ENCODE measurements around the gene SIM1. TPM values are rescaled to one million over a fixed set of nuclear protein-coding genes. Genes with fewer than 3 reads are reported as not detected.

Gene SIM1
- total RNA-seq, 2 donors from 2014 or later: not detected

DNA sequence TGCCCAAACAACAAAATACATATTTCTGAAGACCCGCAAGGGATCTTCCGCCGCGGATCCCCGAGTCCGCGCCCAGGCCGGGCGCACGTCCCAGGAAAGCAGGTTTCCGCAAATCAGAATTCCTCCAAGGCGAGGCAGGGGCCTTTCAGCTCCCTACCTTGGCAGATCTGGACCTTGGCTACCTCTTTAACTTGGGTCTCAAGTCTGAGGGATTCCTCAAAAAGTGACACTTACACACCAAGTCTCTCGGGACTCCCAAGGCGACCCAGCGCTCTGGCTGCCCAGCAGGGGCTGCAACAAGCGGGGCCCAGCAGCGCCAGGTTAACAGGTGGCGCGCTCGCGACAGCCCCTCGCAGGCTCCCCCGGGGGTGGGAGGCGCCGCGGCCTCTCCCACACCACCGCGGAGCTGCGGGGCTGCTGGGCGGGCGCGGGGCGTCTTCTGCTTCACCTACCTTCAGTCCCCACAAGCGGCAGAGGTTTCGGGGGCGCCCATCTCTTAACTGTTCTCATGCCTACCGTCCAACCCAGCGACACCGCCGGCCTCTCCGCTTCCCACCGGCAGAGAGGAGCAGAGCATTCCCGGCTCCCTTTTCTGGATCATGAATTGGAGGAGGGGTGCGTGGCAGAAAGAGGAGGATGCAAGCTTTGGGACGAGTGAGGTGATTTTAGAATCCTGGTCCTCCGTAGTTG is 414 bp downstream of the SIM1 start:
- DNase-seq (ENCODE audit: low spot score): no peak
- H3K4me3 ChIP-seq: peak overlapping the region in 1 of 2 donors; percentile 35
- no peaks in the 10 kb centered on the region for H3K9me3 ChIP-seq
- H3K36me3 ChIP-seq: no peaks in the 10 kb centered on the region
- TF ChIP-seq CTCF (IDR thresholded peaks at IDR 0.05): no peak
- H3K27me3 ChIP-seq: peaks cover 75 to 95% of the 10 kb centered on the region in 2 donors
- no peak overlapping the region for H3K27ac ChIP-seq
- H3K4me1 ChIP-seq: peaks cover 0 to 26% of the 10 kb centered on the region in 2 donors

- Histone ChIP-seq H3K4me3 (no peak overlapping the region), H3K27ac (no peak overlapping the region)
- DNase-seq (ENCODE audit: low spot score): no peak
Observed at GRCh38 chr6:100463630-100464161, 1.0 kb downstream of the SIM1 start.

GRCh38 chr6:100462706-100463629 is 1.8 kb downstream of the SIM1 start:
- TF ChIP-seq CTCF (IDR thresholded peaks at IDR 0.05): no peak
- H3K4me1 ChIP-seq: peaks cover 0 to 33% of the 10 kb centered on the region in 2 donors
- no peak overlapping the region for H3K4me3 ChIP-seq
- H3K36me3 ChIP-seq: no peaks in the 10 kb centered on the region
- no peaks in the 10 kb centered on the region for H3K9me3 ChIP-seq
- H3K27ac ChIP-seq: no peak overlapping the region
- peaks cover 77 to 97% of the 10 kb centered on the region in 2 donors for H3K27me3 ChIP-seq
- DNase-seq (ENCODE audit: low spot score): no peak

More at GRCh38 chr6:100463630-100464161, 1.0 kb downstream of the SIM1 start:
- Histone ChIP-seq H3K27me3 (peaks cover 75 to 95% of the 10 kb centered on the region in 2 donors), H3K9me3 (no peaks in the 10 kb centered on the region), H3K36me3 (no peaks in the 10 kb centered on the region), H3K4me1 (peaks cover 0 to 26% of the 10 kb centered on the region in 2 donors)
- no peak for TF ChIP-seq CTCF (IDR thresholded peaks at IDR 0.05)

DNA sequence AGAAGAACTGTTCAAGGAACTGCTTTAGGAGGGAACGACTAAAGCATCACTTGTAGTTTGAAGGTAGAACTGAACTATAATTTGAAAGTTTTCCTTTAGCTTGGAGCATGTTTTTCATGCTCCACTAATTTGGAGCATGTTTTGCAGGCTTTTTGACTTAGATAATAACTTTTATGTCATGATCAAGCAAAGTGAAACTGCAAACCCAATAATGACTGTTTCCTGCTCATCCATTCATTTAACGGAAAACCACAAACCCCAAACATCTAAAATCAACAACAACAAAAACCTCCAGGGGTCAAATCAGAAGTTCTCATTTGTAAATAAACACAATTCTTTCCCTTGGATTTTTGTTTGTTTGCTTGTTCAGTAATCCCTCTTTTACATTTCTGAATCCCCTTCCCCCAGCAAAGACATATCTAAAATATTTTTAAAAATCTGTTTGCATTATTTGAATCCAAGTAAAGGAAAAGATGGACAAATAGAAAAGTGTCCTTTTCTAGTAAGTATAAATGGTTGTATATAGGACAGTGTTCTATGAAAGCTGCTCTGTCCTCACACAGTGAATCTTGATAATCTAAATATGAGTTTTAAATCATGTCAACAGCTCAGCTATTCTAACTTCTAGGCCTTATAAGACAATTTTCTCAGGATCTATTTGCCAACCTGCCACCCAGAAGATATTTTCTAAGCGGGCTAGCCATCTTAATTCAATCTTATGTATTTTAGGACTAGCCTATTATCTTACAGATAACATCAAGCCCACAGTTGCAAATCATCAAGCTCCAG is 2.6 kb downstream of the SIM1 start:
- peaks cover 78 to 97% of the 10 kb centered on the region in 2 donors for H3K27me3 ChIP-seq
- no peak for DNase-seq (ENCODE audit: low spot score)
- no peaks in the 10 kb centered on the region for H3K36me3 ChIP-seq
- H3K4me1 ChIP-seq: peaks cover 0 to 28% of the 10 kb centered on the region in 2 donors
- no peak overlapping the region for H3K4me3 ChIP-seq
- H3K9me3 ChIP-seq: no peaks in the 10 kb centered on the region
- TF ChIP-seq CTCF (IDR thresholded peaks at IDR 0.05): no peak
- no peak overlapping the region for H3K27ac ChIP-seq

DNA sequence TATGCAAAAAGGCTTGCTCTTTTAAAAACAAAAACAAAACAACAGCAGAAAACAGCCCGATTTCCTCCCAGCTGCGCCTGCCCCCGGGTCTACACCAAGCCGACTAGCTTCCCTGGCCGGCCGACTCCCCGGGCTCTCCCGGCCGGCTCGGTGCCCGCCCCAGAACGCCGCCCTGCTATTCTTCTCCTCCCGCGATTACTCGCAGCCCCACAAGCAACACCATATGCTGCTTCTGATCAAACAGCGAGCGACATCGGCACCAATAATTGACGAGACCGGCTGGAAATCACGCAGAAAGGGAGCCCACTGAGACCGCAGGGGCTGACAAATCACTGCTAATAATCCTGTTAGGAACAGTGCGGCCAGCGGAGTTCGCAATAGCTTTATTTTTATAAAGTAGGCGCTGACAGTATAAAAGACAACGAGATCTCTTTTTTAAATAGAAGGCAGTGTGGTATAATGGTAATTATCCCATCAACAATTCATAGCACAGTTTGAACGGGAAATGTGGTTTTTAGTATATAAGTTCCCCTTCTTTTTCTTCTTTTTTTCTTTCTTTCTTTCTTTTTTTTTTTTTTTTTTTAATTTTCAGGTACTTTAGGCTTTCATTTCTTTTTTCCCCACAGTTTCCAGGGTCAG is 3.3 kb downstream of the SIM1 start:
- H3K27me3 ChIP-seq: peaks cover 83 to 97% of the 10 kb centered on the region in 2 donors
- TF ChIP-seq CTCF (IDR thresholded peaks at IDR 0.05): no peak
- H3K4me3 ChIP-seq: no peak overlapping the region
- no peak for DNase-seq (ENCODE audit: low spot score)
- H3K9me3 ChIP-seq: no peaks in the 10 kb centered on the region
- peaks cover 2 to 27% of the 10 kb centered on the region in 2 donors for H3K4me1 ChIP-seq
- H3K36me3 ChIP-seq: no peaks in the 10 kb centered on the region
- no peak overlapping the region for H3K27ac ChIP-seq
